SK-MEL-5 (cell line): Measurements from ENCODE around the gene MYBPHL. TPM values are rescaled to one million over a fixed set of nuclear protein-coding genes. Genes with fewer than 3 reads are reported as not detected.

Experiments
- DNase-seq: peaks from one replicate; pipeline ENCODE4 v3.0.0-alpha.2; 2016; ENCODE audit warnings: low read depth, low spot score
- in situ Hi-C: cut with HindIII; loops from 2 replicates; pipeline ENCODE4 v1.10.0; 2016; ENCODE audit warnings: low sequenced_read_pairs, high pct_unique_total_duplicates, low pct_unique_long_range_greater_than_20kb
- polyA plus RNA-seq, 2 experiments: library from polyadenylated mRNA; depleted of rRNA; stranded (reverse); fragments of >200 nt; gene quantifications; 2 replicates each; pipeline ENCODE4 v1.2.3, GENCODE V29; 2015
- total RNA-seq: library from RNA; depleted of rRNA; stranded (reverse); fragments of >200 nt; shearing (Covaris generic); gene quantifications from 2 replicates; pipeline ENCODE4 v1.2.3, GENCODE V29; 2014; rRNA removed

The MYBPHL gene, protein sequence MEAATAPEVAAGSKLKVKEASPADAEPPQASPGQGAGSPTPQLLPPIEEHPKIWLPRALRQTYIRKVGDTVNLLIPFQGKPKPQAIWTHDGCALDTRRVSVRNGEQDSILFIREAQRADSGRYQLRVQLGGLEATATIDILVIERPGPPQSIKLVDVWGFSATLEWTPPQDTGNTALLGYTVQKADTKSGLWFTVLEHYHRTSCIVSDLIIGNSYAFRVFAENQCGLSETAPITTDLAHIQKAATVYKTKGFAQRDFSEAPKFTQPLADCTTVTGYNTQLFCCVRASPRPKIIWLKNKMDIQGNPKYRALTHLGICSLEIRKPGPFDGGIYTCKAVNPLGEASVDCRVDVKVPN
- 0.18 TPM in 1 of 2 replicates, not detected in the other for total RNA-seq
- not detected in 2 replicates for polyA plus RNA-seq (2015; cell fraction: cytosol; rRNA removed)
- polyA plus RNA-seq (2015; cell fraction: nucleus; rRNA removed), result not detected in 2 replicates

- no peak for DNase-seq
- in situ Hi-C loops, result no loop called here
These were observed at the start of gene MYBPHL for GRCh38 chr1:109306832-109307273. MYBPHL (minus strand) TSS chr1:109307011; CDS start chr1:109306991, 20 bp downstream.

GRCh38 chr1:109356505-109356904, 49.7 kb upstream of the MYBPHL start:
- no peak for DNase-seq
- in situ Hi-C loops, result no loop called here

DNA sequence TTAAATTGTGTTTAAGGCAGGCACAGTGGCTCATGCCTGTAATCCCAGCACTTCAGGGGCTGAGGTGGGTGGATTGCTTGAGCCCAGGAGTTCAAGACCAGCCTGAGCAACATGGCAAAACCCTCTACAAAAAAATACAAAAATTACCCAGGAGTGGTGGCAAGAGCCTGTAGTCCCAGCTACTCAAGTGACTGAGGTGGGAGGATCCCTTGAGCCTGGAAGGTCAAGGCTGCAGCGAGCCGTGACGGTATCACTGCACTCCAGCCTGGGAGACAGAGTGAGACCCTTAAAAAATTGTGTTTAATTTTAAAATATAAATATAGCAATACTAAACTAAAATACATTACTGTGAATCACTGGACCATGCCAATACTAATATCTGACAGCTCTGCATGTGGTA, 48.1 kb upstream of the MYBPHL start:
- DNase-seq, result no peak
- in situ Hi-C loops, result no loop called here

DNA sequence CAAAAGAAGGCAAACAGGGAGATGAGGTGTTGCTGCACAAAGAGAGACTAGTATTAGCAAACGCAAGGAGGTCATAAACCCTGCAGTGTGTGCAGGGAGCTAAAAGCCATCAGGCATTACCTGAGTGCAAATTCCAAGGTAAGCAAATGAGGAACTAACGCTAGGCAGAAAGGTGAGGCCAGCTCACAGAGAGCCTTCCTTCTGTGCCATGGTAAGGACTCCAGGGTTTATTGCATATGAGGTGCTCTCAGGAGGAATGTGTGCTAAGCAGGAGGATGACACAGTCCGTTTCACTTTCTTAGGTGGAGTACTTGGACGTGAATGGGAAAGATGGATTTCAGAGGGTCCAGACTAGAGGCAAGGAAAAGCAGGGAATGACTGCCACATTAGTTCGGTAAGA, 44.6 kb upstream of the MYBPHL start:
- no peak for DNase-seq
- in situ Hi-C loops, result no loop called here

DNA sequence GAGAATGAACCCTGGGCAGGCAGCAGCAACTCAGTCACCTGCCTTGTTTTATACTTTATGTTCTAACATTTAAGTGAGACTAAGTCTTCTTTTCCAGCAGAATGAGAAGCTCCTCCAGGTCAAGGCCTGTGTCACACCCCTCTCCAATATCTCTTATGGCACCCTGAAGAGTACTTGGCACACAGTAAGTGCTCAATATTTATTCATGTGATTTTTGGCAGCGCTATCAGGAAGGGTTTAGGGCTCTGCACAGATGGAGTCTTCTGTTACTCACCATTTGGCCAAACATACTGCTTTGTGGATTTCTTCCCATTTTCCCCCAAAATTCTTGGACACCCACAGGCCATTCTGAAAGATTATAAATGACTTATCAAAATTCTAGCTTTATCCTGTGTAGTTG, 43.8 kb upstream of the MYBPHL start:
- DNase-seq, result no peak
- in situ Hi-C loops, result no loop called here

- DNase-seq, result no peak
- in situ Hi-C loops, result no loop called here
These were observed 43.4 kb upstream of the MYBPHL start for GRCh38 chr1:109350182-109350581.

DNA sequence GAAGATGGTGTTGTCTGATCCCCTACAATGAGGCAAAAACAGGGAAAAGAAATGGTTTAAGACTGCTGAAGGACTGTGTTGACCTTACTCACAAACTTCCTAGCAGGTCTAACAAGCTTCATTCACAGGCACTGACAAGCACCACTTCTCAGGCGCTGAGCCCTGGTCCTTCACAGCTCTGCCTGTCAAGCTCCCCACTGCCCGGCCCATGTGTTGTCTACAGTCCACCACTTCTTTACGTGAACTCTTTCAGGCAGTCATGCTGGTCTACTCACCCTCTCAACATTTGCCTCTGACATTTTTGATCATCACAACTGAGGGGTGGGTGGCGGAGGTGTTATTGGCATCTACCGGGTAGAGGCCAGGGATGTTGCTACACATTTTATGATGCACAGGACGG, 40.7 kb upstream of the MYBPHL start:
- DNase-seq, result no peak
- in situ Hi-C loops, result no loop called here

- in situ Hi-C loops, result no loop called here
These were observed 35.4 kb upstream of the MYBPHL start for GRCh38 chr1:109341944-109342930.

GRCh38 chr1:109338608-109339007, 31.8 kb upstream of the MYBPHL start:
- DNase-seq, result no peak
- in situ Hi-C loops, result no loop called here

More at GRCh38 chr1:109341944-109342930, 35.4 kb upstream of the MYBPHL start:
- no peak for DNase-seq

GRCh38 chr1:109338091-109338490, 31.3 kb upstream of the MYBPHL start:
- DNase-seq, result no peak
- in situ Hi-C loops, result no loop called here

- DNase-seq, result no peak
- in situ Hi-C loops, result no loop called here
These were observed 28.3 kb upstream of the MYBPHL start for GRCh38 chr1:109335091-109335490.

- DNase-seq, result no peak
- in situ Hi-C loops, result no loop called here
These were observed 24.3 kb upstream of the MYBPHL start for GRCh38 chr1:109331113-109331512.

GRCh38 chr1:109327285-109327684, 20.5 kb upstream of the MYBPHL start:
- in situ Hi-C loops, result no loop called here

GRCh38 chr1:109322974-109323373, 16.2 kb upstream of the MYBPHL start:
- DNase-seq, result no peak
- in situ Hi-C loops, result no loop called here

More at GRCh38 chr1:109327285-109327684, 20.5 kb upstream of the MYBPHL start:
- no peak for DNase-seq

- in situ Hi-C loops, result no loop called here
- DNase-seq, result no peak
These were observed 12.3 kb upstream of the MYBPHL start for GRCh38 chr1:109319114-109319513.

GRCh38 chr1:109316506-109316905, 9.7 kb upstream of the MYBPHL start:
- no peak for DNase-seq
- in situ Hi-C loops, result no loop called here

DNA sequence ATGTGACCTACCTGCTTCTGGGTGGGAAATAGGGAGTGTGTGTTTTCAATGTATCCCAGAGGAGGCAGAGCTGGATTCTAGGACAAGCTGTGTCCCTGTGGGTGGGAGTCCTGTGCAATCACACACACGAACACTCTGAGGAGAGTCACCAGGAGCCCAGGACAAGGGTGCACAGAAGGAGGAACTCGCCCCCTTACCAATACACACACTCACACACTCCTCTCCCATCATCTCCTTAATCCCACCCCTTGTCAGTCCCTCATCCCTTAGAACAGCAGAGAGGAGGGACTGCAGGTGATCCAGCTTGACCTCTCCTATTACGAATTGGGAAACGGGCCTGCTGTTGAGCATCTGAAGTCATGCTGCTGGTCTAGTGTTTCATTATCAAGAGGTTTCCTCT, 8.5 kb upstream of the MYBPHL start:
- no peak for DNase-seq
- in situ Hi-C loops, result no loop called here

DNA sequence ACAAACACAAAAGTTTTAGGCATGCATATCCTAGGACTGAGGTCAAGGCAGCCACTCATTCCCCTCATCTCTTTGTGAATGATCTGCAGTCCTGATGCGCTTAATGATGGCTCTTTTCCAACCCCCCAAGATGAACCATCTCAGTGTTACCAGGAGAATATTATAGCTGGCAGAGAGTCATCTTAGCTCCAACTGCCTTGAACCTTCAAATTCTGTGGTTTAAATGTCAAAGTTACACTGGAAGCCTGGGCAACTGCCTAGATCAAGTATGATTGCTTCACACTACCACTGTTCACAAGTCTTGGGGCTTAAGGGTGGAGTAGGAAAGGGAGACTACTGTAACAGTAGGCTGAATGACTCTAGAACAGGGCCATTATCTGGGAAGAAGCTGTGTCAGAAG, 8.0 kb upstream of the MYBPHL start:
- no peak for DNase-seq
- in situ Hi-C loops, result no loop called here
